ENCODE results near the gene PRICKLE1.

- peak in 2 of 3 experiments; percentile 27 to 49 for TF ChIP-seq CTCF (IDR thresholded peaks at IDR 0.05)
- no peak for TF ChIP-seq POLR2A (IDR thresholded peaks at IDR 0.05)
These were observed 20.3 kb downstream of the PRICKLE1 start for GRCh38 chr12:42568952-42569915.

Measured in testis (tissue), 2 donors.